GM23338 (cell line): ENCODE measurements around the gene KRT38.

Source experiments
- CREB1 ChIP-seq: fragments of 250-450 bp; sonication (Bioruptor Pico); IDR thresholded peaks from 2 replicates; pipeline ENCODE4 v1.5.0; 2020; ENCODE audit warnings: low read depth, mild to moderate bottlenecking, moderate library complexity
- TF ChIP-seq, protein P1 (sequence below), 2 experiments: fragments of 200-600 bp in 1 of 2; sonication (generic) in 1 of 2; conservative IDR thresholded peaks; 2 replicates each; pipeline versions ENCODE4 v1.5.1 to v1.6.1; 2016 to 2017; ENCODE audit warnings: antibody characterized with exemption in 2 of 2, low read depth in 2 of 2, mild to moderate bottlenecking in 2 of 2, moderate library complexity in 1 of 2

DNA sequence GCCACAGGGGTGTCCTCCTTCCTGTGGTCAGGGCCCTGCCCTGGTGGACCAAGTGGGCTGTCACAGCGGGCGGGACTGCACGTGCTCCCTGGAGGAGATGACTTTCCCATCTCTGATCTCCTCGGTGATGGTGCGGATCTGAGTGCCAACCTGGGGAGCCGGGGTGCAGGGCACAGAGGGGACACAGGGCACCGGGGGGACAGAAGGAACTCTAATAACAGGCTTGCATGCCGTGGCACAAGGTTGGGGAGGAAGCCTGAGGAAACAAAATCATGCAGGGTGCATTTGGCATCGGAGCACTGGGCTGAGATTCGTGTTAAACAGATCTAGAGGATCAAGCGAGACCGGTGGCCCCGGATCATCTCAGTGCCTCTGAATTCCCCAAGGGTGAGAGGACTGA lies 45.5 kb upstream of the KRT38 start:
- TF ChIP-seq, protein P1, sequence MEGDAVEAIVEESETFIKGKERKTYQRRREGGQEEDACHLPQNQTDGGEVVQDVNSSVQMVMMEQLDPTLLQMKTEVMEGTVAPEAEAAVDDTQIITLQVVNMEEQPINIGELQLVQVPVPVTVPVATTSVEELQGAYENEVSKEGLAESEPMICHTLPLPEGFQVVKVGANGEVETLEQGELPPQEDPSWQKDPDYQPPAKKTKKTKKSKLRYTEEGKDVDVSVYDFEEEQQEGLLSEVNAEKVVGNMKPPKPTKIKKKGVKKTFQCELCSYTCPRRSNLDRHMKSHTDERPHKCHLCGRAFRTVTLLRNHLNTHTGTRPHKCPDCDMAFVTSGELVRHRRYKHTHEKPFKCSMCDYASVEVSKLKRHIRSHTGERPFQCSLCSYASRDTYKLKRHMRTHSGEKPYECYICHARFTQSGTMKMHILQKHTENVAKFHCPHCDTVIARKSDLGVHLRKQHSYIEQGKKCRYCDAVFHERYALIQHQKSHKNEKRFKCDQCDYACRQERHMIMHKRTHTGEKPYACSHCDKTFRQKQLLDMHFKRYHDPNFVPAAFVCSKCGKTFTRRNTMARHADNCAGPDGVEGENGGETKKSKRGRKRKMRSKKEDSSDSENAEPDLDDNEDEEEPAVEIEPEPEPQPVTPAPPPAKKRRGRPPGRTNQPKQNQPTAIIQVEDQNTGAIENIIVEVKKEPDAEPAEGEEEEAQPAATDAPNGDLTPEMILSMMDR (conservative IDR thresholded peaks at IDR 0.05; ENCODE audit: low read depth in 2 of 2), result no peak
- no peak for TF ChIP-seq CREB1 (CRISPR knock-in tag)
